K562 (cell line): Measurements from ENCODE around the gene ARL16. TPM values are rescaled to one million over a fixed set of nuclear protein-coding genes. Genes with fewer than 3 reads are reported as not detected.

Experiments
- FOS ChIP-seq: IDR thresholded peaks from 3 replicates; pipeline ENCODE4 v1.6.1; 2011; ENCODE audit not compliant: insufficient read length; ENCODE audit errors: extremely low read depth
- FOXK2 ChIP-seq, 2 experiments: fragments of 450-650 bp; IDR thresholded peaks in 1 of 2; conservative IDR thresholded peaks in 1 of 2; 2 replicates each; pipeline ENCODE4 v1.6.1; 2016; ENCODE audit warnings: low read depth in 2 of 2, mild to moderate bottlenecking in 1 of 2
- GABPB2 ChIP-seq: fragments of 250-450 bp; sonication (Bioruptor Pico); conservative IDR thresholded peaks from 2 replicates; pipeline ENCODE4 v1.5.1; 2021; ENCODE audit warnings: mild to moderate bottlenecking
- GTF2A2 ChIP-seq: IDR thresholded peaks from 2 replicates; pipeline ENCODE4 v1.6.1; 2016; ENCODE audit warnings: mild to moderate bottlenecking, missing genetic modification characterization, missing compliant biosample characterization
- HMGN3 ChIP-seq: IDR thresholded peaks from 2 replicates; pipeline ENCODE4 v1.6.1; 2011; ENCODE audit warnings: borderline replicate concordance, low read depth, mild to moderate bottlenecking, mixed read lengths, low read length; ENCODE audit not compliant: insufficient read length; ENCODE audit errors: extremely low read depth
- IRF2 ChIP-seq: sonication (generic); formaldehyde crosslinking; IDR thresholded peaks from 2 replicates; pipeline ENCODE4 v1.8.1; 2022; ENCODE audit warnings: mild to moderate bottlenecking, missing genetic modification reagents
- KAT7 ChIP-seq: sonication (generic); formaldehyde crosslinking; IDR thresholded peaks from 2 replicates; pipeline ENCODE4 v1.8.0; 2022; ENCODE audit warnings: missing genetic modification reagents, mild to moderate bottlenecking, borderline replicate concordance
- KLF1 ChIP-seq: fragments of 450-650 bp; IDR thresholded peaks from 2 replicates; pipeline ENCODE4 v1.6.1; 2016; ENCODE audit warnings: missing genetic modification characterization, missing compliant biosample characterization
- MAFK ChIP-seq: IDR thresholded peaks from 2 replicates; pipeline ENCODE4 v1.6.1; 2011; ENCODE audit warnings: low read length, improper control_type of control experiment
- MCM2 ChIP-seq: fragments of 450-650 bp; IDR thresholded peaks from 2 replicates; pipeline ENCODE4 v1.6.1; 2017; ENCODE audit warnings: low read depth, mild to moderate bottlenecking
- MYC ChIP-seq, 2 experiments: fragments of 250-450 bp in 1 of 2; sonication (Bioruptor Pico) in 1 of 2; IDR thresholded peaks; 2 replicates each; pipeline versions ENCODE4 v1.5.1 to v1.6.1; 2012 to 2021; ENCODE audit warnings: low read depth in 2 of 2, borderline replicate concordance in 1 of 2, improper control_type of control experiment in 1 of 2, low read length in 1 of 2, mild to moderate bottlenecking in 1 of 2, moderate library complexity in 1 of 2
- NCOA1 ChIP-seq: fragments of 450-650 bp; IDR thresholded peaks from 2 replicates; pipeline ENCODE4 v1.6.1; 2016; ENCODE audit warnings: low read depth
- RBM14 ChIP-seq: fragments of 200-400 bp; formaldehyde crosslinking; IDR thresholded peaks from 2 replicates; pipeline ENCODE4 v1.6.1; 2018; ENCODE audit warnings: low read depth, mild to moderate bottlenecking, low read length, moderate library complexity, borderline replicate concordance; ENCODE audit not compliant: insufficient read depth
- TEAD4 ChIP-seq, 2 experiments: sonication (generic) in 1 of 2; formaldehyde crosslinking in 1 of 2; IDR thresholded peaks; 2 replicates each; pipeline versions ENCODE4 v1.6.1 to v1.8.0; 2012 to 2022; ENCODE audit warnings: borderline replicate concordance in 1 of 2, inconsistent platforms in 1 of 2, low read length in 1 of 2, mild to moderate bottlenecking in 1 of 2, missing genetic modification reagents in 1 of 2
- UBTF ChIP-seq, 2 experiments: IDR thresholded peaks; 2 replicates each; pipeline ENCODE4 v1.6.1; 2012; ENCODE audit warnings: improper control_type of control experiment in 2 of 2, low read depth in 2 of 2, low read length in 2 of 2, borderline replicate concordance in 1 of 2
- ZBTB17 ChIP-seq: fragments of 450-650 bp; formaldehyde crosslinking; IDR thresholded peaks from 2 replicates; pipeline ENCODE4 v1.4.0; 2020; ENCODE audit warnings: mild to moderate bottlenecking
- ZC3H8 ChIP-seq: fragments of 450-650 bp; IDR thresholded peaks from 2 replicates; pipeline ENCODE4 v1.6.1; 2017
- ZFP30 ChIP-seq: fragments of 250-450 bp; sonication (Bioruptor Pico); IDR thresholded peaks from 2 replicates; pipeline ENCODE4 v1.8.0; 2022; ENCODE audit warnings: moderate library complexity, mild to moderate bottlenecking, inconsistent platforms, borderline replicate concordance
- ZFP36 ChIP-seq: fragments of 150-350 bp; IDR thresholded peaks from 2 replicates; pipeline ENCODE4 v1.6.1; 2018; ENCODE audit warnings: low read length, low read depth; ENCODE audit not compliant: partially characterized antibody
- ZNF124 ChIP-seq: sonication (generic); formaldehyde crosslinking; IDR thresholded peaks from 2 replicates; pipeline ENCODE4 v1.8.1; 2022; ENCODE audit warnings: missing genetic modification reagents
- ZNF239 ChIP-seq: fragments of 250-450 bp; sonication (Bioruptor Pico); IDR thresholded peaks from 2 replicates; pipeline ENCODE4 v1.4.0; 2020; ENCODE audit warnings: mild to moderate bottlenecking
- ZNF3 ChIP-seq: fragments of 250-450 bp; sonication (Bioruptor Pico); IDR thresholded peaks from 2 replicates; pipeline ENCODE4 v1.5.0; 2021; ENCODE audit warnings: mild to moderate bottlenecking, moderate library complexity
- ZNF354B ChIP-seq: fragments of 250-450 bp; sonication (Bioruptor Pico); IDR thresholded peaks from 2 replicates; pipeline ENCODE4 v1.4.0; 2020
- polyA plus RNA-seq, 8 experiments: library from polyadenylated mRNA; depleted of rRNA in 4 of 8; stranded (reverse) in 5 of 8; unstranded in 3 of 8; fragments of >200 nt; fragmentation: Nextera tagmentation in 2 of 8; fragmentation: Illumina TruSeq in 1 of 8; extraction: Ambion mirVana in 2 of 8; extraction: Trizol in 1 of 8; gene quantifications; 2 replicates each; pipeline versions ENCODE4 v1.2.1 to v1.2.3, GENCODE V29; 2011 to 2014; ENCODE audit warnings: inconsistent platforms in 1 of 8, missing spikeins in 1 of 8
- total RNA-seq, 7 experiments: library from RNA; depleted of rRNA in 6 of 7; stranded (reverse); fragments of >200 nt in 6 of 7; fragmentation: Illumina TruSeq in 2 of 7; extraction: Trizol in 2 of 7; gene quantifications; 2 replicates each; pipeline versions ENCODE4 v1.2.1 to v1.2.3, GENCODE V29; 2011 to 2021; ENCODE audit warnings: low replicate concordance in 1 of 7

Gene ARL16
- total and polyA plus RNA-seq, 9 of the 15 experiments (the other 6 are each of a cell fraction or from before 2014, with no cell fraction given), result 5.4 to 32.4 (median 22.6) TPM

DNA sequence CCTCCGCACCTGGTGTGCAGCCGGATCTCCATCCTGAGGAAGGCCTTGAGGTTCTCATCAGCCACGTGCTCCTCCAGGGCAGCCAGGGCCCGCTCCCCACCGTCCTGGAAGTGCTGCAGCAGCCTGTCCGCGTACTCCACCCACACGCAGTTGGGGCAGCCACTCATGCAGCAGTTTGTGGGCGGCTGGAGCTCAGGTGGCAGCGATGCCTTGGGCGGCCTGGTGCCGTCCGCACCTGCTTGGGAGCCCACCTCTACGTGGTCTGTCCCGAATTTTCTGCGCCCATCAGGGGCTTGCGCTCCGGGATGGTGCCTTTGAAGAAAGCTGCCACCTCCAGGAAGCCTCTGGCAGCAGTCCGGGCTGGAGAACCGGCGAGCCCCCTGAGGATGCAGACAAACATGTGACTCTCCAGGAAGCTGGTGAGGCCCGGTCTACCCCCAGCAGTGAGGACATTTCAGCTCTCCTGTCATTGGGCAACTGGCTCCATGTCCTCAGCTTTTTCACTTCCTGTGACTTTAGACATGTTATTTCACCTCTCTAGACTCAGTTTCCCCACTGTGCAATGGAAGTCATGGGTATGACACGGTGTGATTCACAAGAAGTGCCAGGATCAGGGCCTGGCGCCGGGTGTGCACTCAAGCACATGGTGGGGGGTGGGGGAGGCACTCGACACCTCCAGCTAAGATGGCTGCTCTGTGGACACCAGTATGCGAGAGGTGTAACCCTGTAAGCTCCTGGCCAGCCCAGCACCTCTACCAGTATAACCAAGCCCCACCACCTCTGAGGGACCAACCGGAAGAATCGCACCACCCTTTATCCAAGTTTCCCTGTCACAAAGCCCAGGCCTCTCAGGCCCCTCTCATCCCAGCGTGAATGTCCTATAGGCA, 18.1 kb downstream of the ARL16 start (continued):
- no peak for TF ChIP-seq FOXK2 (conservative IDR thresholded peaks at IDR 0.05 in 1 of 2, IDR thresholded peaks at IDR 0.05 in 1 of 2; ENCODE audit: low read depth in 2 of 2)
- TF ChIP-seq FOS, result no peak
- peak; percentile 67; the same call in 1 of the 2 replicates for TF ChIP-seq GTF2A2 (tag)
- no peak for TF ChIP-seq ZFP30 (CRISPR knock-in tag)
- 0 out of 2 replicates have a peak, but pooled peaks have one; percentile 37 for TF ChIP-seq ZNF354B
- no peak for TF ChIP-seq MCM2
- no peak for TF ChIP-seq ZNF3 (CRISPR knock-in tag)
- peak; percentile 92 for TF ChIP-seq ZBTB17 (CRISPR knock-in tag)
- TF ChIP-seq TEAD4 (IDR thresholded peaks at IDR 0.05; ENCODE audit: low read length), result peak; percentile 40; the same call in 1 of the 2 replicates
- TF ChIP-seq TEAD4 (CRISPR knock-in tag; IDR thresholded peaks at IDR 0.05; ENCODE audit: borderline replicate concordance), result no peak
- no peak for TF ChIP-seq RBM14
- peak; percentile 45 for TF ChIP-seq ZFP36
- TF ChIP-seq ZC3H8, result no peak
- no peak for TF ChIP-seq KLF1
- no peak; the same call in 1 of the 2 replicates for TF ChIP-seq GABPB2 (CRISPR knock-in tag)
- no peak for TF ChIP-seq MAFK
- TF ChIP-seq UBTF (IDR thresholded peaks at IDR 0.05; ENCODE audit: borderline replicate concordance in 1 of 2, low read depth in 2 of 2, low read length in 2 of 2), result no peak
- TF ChIP-seq ZNF239 (CRISPR knock-in tag), result peak; percentile 73
- no peak for TF ChIP-seq ZNF124 (CRISPR knock-in tag)
- TF ChIP-seq HMGN3, result peak; percentile 62
- TF ChIP-seq IRF2, result no peak
- TF ChIP-seq KAT7 (CRISPR knock-in tag), result no peak; the same call in 1 of the 2 replicates
- peak; percentile 87 for TF ChIP-seq MYC (IDR thresholded peaks at IDR 0.05; ENCODE audit: low read depth, low read length)
- peak; percentile 85 for TF ChIP-seq MYC (CRISPR knock-in tag; IDR thresholded peaks at IDR 0.05; ENCODE audit: borderline replicate concordance, low read depth)
- no peak for TF ChIP-seq NCOA1
